GM18909 (cell line): Measurements from ENCODE around the gene GFM1.

Source experiments
- ATAC-seq: cut with Tn5 transposase; IDR thresholded peaks from one replicate; pipeline ENCODE4 v1.9.1; 2021; ENCODE audit warnings: mild to moderate bottlenecking; ENCODE audit not compliant: unreplicated experiment, poor library complexity

The GFM1 gene

GRCh38 chr3:158644345-158644908 is at the start of gene GFM1:
GFM1 (plus strand) TSS chr3:158644527; CDS start chr3:158644635, 108 bp downstream.
- peak; percentile 99 for ATAC-seq

GRCh38 chr3:158600787-158601186 is 43.5 kb upstream of the GFM1 start:
- no peak for ATAC-seq

- ATAC-seq = no peak
Observed at GRCh38 chr3:158602227-158602626, 42.1 kb upstream of the GFM1 start.

GRCh38 chr3:158617982-158618875 is 26.1 kb upstream of the GFM1 start:
- no peak for ATAC-seq

- no peak for ATAC-seq
Observed at GRCh38 chr3:158625881-158626280, 18.4 kb upstream of the GFM1 start.

GRCh38 chr3:158631981-158632380 is 12.3 kb upstream of the GFM1 start:
- ATAC-seq = no peak

GRCh38 chr3:158640646-158641045 is 3.7 kb upstream of the GFM1 start:
- ATAC-seq = no peak

GRCh38 chr3:158642005-158642404 is 2.3 kb upstream of the GFM1 start:
- ATAC-seq = no peak

- no peak for ATAC-seq
Observed at GRCh38 chr3:158642474-158643210, 1.7 kb upstream of the GFM1 start.

GRCh38 chr3:158649791-158650190 is 5.5 kb downstream of the GFM1 start:
- no peak for ATAC-seq

GRCh38 chr3:158651192-158651591 is 6.9 kb downstream of the GFM1 start:
- no peak for ATAC-seq

GRCh38 chr3:158652463-158652862 is 8.1 kb downstream of the GFM1 start:
- no peak for ATAC-seq

GRCh38 chr3:158658889-158659288 is 14.6 kb downstream of the GFM1 start:
- ATAC-seq = no peak

GRCh38 chr3:158659454-158660237 is 15.3 kb downstream of the GFM1 start:
- ATAC-seq = peak; percentile 92

GRCh38 chr3:158660711-158661110 is 16.4 kb downstream of the GFM1 start:
- ATAC-seq = no peak

- no peak for ATAC-seq
Observed at GRCh38 chr3:158663246-158663645, 18.9 kb downstream of the GFM1 start.

GRCh38 chr3:158663832-158664231 is 19.5 kb downstream of the GFM1 start:
- no peak for ATAC-seq

GRCh38 chr3:158666416-158666815 is 22.1 kb downstream of the GFM1 start:
- no peak for ATAC-seq

- ATAC-seq = no peak
Observed at GRCh38 chr3:158668506-158668905, 24.2 kb downstream of the GFM1 start.

- no peak for ATAC-seq
Observed at GRCh38 chr3:158671821-158672214, 27.5 kb downstream of the GFM1 start.
